ENCODE data around the gene ARFGAP1.

The ARFGAP1 gene

DNA sequence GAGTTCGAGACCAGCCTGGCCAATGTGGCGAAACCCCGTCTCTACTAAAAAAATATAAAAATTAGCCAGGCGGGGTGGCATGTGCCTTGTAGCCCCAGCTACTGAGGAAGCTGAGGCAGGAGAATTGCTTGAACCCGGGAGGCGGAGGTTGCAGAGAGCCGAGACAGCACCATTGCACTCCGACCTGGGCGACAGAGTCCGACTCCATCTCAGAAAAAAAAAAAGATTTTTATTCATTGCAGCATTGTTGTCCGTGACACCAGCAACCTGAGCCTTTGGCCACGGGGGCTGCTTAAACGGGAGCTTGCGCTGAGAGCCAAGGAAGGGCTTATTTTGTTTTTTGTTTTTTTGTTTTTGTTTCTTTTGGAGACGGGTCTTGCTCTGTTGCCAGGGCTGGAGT is 7.3 kb downstream of the ARFGAP1 start:
- Histone ChIP-seq H3K4me1 (ENCODE audit: insufficient read depth, low read length, poor library complexity, severe bottlenecking) (peaks cover 14% of the 10 kb centered on the region), H3K79me2 (ENCODE audit: insufficient read depth, low read length) (peaks cover 25% of the 10 kb centered on the region; the same call in 1 of the 2 replicates), H3K9ac (ENCODE audit: low read depth, low read length, poor library complexity, severe bottlenecking) (no peak overlapping the region), H3K4me3 (ENCODE audit: low read length, poor library complexity, severe bottlenecking) (no peak overlapping the region), H3K36me3 (ENCODE audit: insufficient read depth, low read length) (peaks cover 45% of the 10 kb centered on the region; the same call in 1 of the 2 replicates), H3K4me2 (ENCODE audit: low read depth, low read length, poor library complexity, severe bottlenecking) (no peak overlapping the region), H2AFZ (ENCODE audit: low read length) (no peak overlapping the region), H3K27me3 (ENCODE audit: insufficient read depth, low read length, poor library complexity, severe bottlenecking) (no peaks in the 10 kb centered on the region), H3K9me3 (ENCODE audit: insufficient read depth, low read depth, low read length) (no peaks in the 10 kb centered on the region), H3K9me2 (replicated peaks; ENCODE audit: low read depth, low read length) (no peaks in the 10 kb centered on the region), H4K20me1 (ENCODE audit: insufficient read depth, low read length, poor library complexity, severe bottlenecking) (peaks cover 4% of the 10 kb centered on the region), H3F3A (ENCODE audit: low read depth) (no peaks in the 10 kb centered on the region)
- TF ChIP-seq, protein P1, sequence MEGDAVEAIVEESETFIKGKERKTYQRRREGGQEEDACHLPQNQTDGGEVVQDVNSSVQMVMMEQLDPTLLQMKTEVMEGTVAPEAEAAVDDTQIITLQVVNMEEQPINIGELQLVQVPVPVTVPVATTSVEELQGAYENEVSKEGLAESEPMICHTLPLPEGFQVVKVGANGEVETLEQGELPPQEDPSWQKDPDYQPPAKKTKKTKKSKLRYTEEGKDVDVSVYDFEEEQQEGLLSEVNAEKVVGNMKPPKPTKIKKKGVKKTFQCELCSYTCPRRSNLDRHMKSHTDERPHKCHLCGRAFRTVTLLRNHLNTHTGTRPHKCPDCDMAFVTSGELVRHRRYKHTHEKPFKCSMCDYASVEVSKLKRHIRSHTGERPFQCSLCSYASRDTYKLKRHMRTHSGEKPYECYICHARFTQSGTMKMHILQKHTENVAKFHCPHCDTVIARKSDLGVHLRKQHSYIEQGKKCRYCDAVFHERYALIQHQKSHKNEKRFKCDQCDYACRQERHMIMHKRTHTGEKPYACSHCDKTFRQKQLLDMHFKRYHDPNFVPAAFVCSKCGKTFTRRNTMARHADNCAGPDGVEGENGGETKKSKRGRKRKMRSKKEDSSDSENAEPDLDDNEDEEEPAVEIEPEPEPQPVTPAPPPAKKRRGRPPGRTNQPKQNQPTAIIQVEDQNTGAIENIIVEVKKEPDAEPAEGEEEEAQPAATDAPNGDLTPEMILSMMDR (conservative IDR thresholded peaks at IDR 0.05; ENCODE audit: low read length) = no peak
- TF ChIP-seq EZH2phosphoT487 (IDR thresholded peaks at IDR 0.05; ENCODE audit: borderline replicate concordance) = no peak

DNA sequence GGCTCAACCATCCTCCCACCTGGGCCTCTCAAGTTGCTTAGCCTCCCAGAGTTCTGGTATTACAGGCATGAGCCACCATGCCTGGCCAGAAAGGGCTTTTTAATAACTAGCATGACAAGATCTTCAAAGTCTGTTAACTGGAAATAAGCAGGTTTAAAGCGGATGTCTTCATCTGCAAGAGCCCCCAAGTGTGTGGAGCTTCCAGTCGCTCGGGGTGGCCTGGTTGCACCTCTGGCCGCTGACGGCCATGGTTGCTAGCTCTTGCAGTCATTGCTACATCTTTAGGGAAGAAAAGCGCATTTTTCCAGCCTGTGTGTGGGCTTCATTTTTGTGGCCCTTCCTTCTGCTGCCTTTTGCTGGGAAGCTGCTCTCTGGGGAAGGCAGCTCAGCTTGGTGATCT is 7.8 kb downstream of the ARFGAP1 start:
- H3K9ac ChIP-seq (ENCODE audit: low read depth, low read length, poor library complexity, severe bottlenecking) = no peak overlapping the region
- H4K20me1 ChIP-seq (ENCODE audit: insufficient read depth, low read length, poor library complexity, severe bottlenecking) = peaks cover 2% of the 10 kb centered on the region
- no peak overlapping the region for H3K4me2 ChIP-seq (ENCODE audit: low read depth, low read length, poor library complexity, severe bottlenecking)
- H3K4me3 ChIP-seq (ENCODE audit: low read length, poor library complexity, severe bottlenecking) = no peak overlapping the region
- H3K9me3 ChIP-seq (ENCODE audit: insufficient read depth, low read depth, low read length) = no peaks in the 10 kb centered on the region
- TF ChIP-seq, protein P1 (conservative IDR thresholded peaks at IDR 0.05; ENCODE audit: low read length) = no peak
- no peak for TF ChIP-seq EZH2phosphoT487 (IDR thresholded peaks at IDR 0.05; ENCODE audit: borderline replicate concordance)
- no peaks in the 10 kb centered on the region for H3F3A ChIP-seq (ENCODE audit: low read depth)
- peaks cover 11% of the 10 kb centered on the region for H3K4me1 ChIP-seq (ENCODE audit: insufficient read depth, low read length, poor library complexity, severe bottlenecking)
- H3K36me3 ChIP-seq (ENCODE audit: insufficient read depth, low read length) = peaks cover 45% of the 10 kb centered on the region; the same call in 1 of the 2 replicates
- no peaks in the 10 kb centered on the region for H3K27me3 ChIP-seq (ENCODE audit: insufficient read depth, low read length, poor library complexity, severe bottlenecking)
- peaks cover 23% of the 10 kb centered on the region; the same call in 1 of the 2 replicates for H3K79me2 ChIP-seq (ENCODE audit: insufficient read depth, low read length)
- H2AFZ ChIP-seq (ENCODE audit: low read length) = no peak overlapping the region
- H3K9me2 ChIP-seq (replicated peaks; ENCODE audit: low read depth, low read length) = no peaks in the 10 kb centered on the region

DNA sequence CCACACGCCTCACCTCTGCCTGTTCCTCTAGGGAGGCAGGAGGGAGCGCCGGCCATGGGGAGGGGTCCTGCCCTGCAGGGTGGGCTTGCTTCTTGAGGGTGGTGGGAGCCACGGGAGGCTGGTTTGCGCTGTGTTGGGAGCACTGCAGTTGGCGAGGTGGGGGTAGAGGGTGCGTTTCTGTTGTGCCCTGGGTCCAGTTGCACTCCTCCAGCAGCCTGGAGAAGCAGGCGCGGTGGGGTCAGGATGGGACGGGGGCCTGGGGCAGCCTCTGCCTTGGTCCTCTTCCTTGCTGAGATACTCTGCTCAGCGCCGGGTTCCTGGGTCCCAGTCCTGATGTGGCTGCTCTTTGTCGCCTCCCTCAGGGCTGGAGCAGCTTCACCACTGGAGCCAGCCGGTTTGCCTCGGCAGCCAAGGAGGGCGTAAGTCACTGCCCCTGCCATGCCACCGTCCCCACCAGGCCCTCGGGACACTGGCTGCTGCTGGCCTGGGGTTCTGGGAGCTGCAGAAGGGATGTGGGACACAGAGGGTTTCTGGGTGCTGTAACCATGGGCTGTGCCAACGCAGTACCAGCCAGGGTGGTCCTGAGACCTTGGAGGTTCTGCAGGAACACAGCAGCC is 8.4 kb downstream of the ARFGAP1 start:
- Histone ChIP-seq H3K9me3 (ENCODE audit: insufficient read depth, low read depth, low read length) (no peaks in the 10 kb centered on the region), H3K4me2 (ENCODE audit: low read depth, low read length, poor library complexity, severe bottlenecking) (no peak overlapping the region), H3K9me2 (replicated peaks; ENCODE audit: low read depth, low read length) (no peaks in the 10 kb centered on the region), H3K4me3 (ENCODE audit: low read length, poor library complexity, severe bottlenecking) (no peak overlapping the region), H4K20me1 (ENCODE audit: insufficient read depth, low read length, poor library complexity, severe bottlenecking) (peaks cover 2% of the 10 kb centered on the region), H2AFZ (ENCODE audit: low read length) (no peak overlapping the region), H3F3A (ENCODE audit: low read depth) (no peaks in the 10 kb centered on the region), H3K27me3 (ENCODE audit: insufficient read depth, low read length, poor library complexity, severe bottlenecking) (no peaks in the 10 kb centered on the region), H3K36me3 (ENCODE audit: insufficient read depth, low read length) (peaks cover 45% of the 10 kb centered on the region; the same call in 1 of the 2 replicates), H3K79me2 (ENCODE audit: insufficient read depth, low read length) (peaks cover 23% of the 10 kb centered on the region), H3K4me1 (ENCODE audit: insufficient read depth, low read length, poor library complexity, severe bottlenecking) (peaks cover 15% of the 10 kb centered on the region), H3K9ac (ENCODE audit: low read depth, low read length, poor library complexity, severe bottlenecking) (no peak overlapping the region)
- TF ChIP-seq, protein P1 (conservative IDR thresholded peaks at IDR 0.05; ENCODE audit: low read length) = peak; percentile 49
- no peak for TF ChIP-seq EZH2phosphoT487 (IDR thresholded peaks at IDR 0.05; ENCODE audit: borderline replicate concordance)
